NB4 (cell line): ENCODE results near the gene NFKB1.

ENCODE experiments used
- DNase-seq: peaks from one replicate; pipeline ENCODE4 v3.0.0; 2010; ENCODE audit warnings: low read depth
- H3K4me3 ChIP-seq: one replicate; pipeline ENCODE4 v1.5.1; 2011; ENCODE audit warnings: mild to moderate bottlenecking, low read depth, low read length, moderate library complexity
- CTCF ChIP-seq: IDR thresholded peaks from one replicate; pipeline ENCODE4 v1.5.1; 2012; ENCODE audit warnings: low read depth, low read length
- MAX ChIP-seq: IDR thresholded peaks from 2 replicates; pipeline ENCODE4 v1.6.1; 2011; ENCODE audit warnings: low read depth, low read length
- MYC ChIP-seq: IDR thresholded peaks from 2 replicates; pipeline ENCODE4 v1.6.1; 2011; ENCODE audit warnings: low read depth, low read length
- POLR2A ChIP-seq: IDR thresholded peaks from 2 replicates; pipeline ENCODE4 v1.6.1; 2011; ENCODE audit warnings: mild to moderate bottlenecking; ENCODE audit not compliant: insufficient read length; ENCODE audit errors: extremely low read depth

The NFKB1 gene

GRCh38 chr4:102563000-102563399, 61.8 kb downstream of the NFKB1 start:
- H3K4me3 ChIP-seq: no peak overlapping the region
- no peak for DNase-seq
- no peak for TF ChIP-seq MAX
- TF ChIP-seq MYC: no peak
- no peak for TF ChIP-seq POLR2A
- TF ChIP-seq CTCF: no peak

- TF ChIP-seq CTCF (no peak), MYC (no peak), MAX (no peak), POLR2A (no peak)
- no peak overlapping the region for H3K4me3 ChIP-seq
- peak; percentile 77 for DNase-seq
These were observed 63.4 kb downstream of the NFKB1 start for GRCh38 chr4:102564399-102565059.

GRCh38 chr4:102565696-102566095, 64.5 kb downstream of the NFKB1 start:
- TF ChIP-seq MYC: no peak
- TF ChIP-seq CTCF: no peak
- no peak for TF ChIP-seq MAX
- TF ChIP-seq POLR2A: no peak
- no peak overlapping the region for H3K4me3 ChIP-seq
- no peak for DNase-seq

GRCh38 chr4:102566426-102566825, 65.3 kb downstream of the NFKB1 start:
- TF ChIP-seq CTCF (no peak), MAX (no peak), POLR2A (no peak), MYC (no peak)
- no peak for DNase-seq

GRCh38 chr4:102567427-102567826, 66.3 kb downstream of the NFKB1 start:
- TF ChIP-seq MAX (no peak), CTCF (no peak), MYC (no peak), POLR2A (no peak)
- H3K4me3 ChIP-seq: no peak overlapping the region
- no peak for DNase-seq

More at GRCh38 chr4:102566426-102566825, 65.3 kb downstream of the NFKB1 start:
- H3K4me3 ChIP-seq: no peak overlapping the region
